Measurements from ENCODE around the gene PDCD10.

PDCD10 gene

DNA sequence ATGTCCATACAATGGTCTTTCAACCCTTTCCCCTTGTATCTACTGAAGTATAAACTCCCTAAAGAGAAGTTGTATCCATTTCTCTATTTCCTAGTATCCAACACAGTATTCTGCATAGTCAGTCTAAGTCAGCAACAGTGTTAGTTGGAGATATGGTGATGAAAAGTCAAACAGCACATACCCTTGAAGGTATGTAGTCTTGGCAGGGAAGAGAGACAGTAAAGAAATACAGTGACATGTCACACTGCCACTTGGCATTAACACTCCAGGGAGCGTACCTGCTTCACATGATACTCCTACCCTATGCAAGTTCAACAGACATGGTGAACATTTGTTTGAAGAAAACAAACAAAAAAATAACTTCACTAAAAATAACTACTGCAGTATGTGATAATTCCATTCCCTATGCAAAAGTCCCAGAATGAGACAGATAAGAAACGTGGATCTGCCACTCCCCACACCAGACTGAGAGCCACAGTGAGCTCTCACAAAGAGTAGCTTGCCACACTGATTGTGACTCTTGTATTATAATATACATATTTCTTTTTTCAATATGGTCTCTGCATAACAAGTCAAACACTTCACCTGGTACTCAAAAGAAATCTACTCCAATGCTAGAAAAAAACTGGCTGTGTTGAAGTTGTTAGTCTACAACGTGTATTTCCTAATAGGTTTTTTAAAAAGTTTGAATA, 5.9 kb downstream of the PDCD10 start:
- DNase-seq (ENCODE audit: low read depth), result no peak
- no peak overlapping the region for H3K4me3 ChIP-seq (ENCODE audit: low read depth, low read length)
- TF ChIP-seq, protein P1, sequence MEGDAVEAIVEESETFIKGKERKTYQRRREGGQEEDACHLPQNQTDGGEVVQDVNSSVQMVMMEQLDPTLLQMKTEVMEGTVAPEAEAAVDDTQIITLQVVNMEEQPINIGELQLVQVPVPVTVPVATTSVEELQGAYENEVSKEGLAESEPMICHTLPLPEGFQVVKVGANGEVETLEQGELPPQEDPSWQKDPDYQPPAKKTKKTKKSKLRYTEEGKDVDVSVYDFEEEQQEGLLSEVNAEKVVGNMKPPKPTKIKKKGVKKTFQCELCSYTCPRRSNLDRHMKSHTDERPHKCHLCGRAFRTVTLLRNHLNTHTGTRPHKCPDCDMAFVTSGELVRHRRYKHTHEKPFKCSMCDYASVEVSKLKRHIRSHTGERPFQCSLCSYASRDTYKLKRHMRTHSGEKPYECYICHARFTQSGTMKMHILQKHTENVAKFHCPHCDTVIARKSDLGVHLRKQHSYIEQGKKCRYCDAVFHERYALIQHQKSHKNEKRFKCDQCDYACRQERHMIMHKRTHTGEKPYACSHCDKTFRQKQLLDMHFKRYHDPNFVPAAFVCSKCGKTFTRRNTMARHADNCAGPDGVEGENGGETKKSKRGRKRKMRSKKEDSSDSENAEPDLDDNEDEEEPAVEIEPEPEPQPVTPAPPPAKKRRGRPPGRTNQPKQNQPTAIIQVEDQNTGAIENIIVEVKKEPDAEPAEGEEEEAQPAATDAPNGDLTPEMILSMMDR (IDR thresholded peaks at IDR 0.05; ENCODE audit: low read depth, low read length, missing control alignments), result no peak

DNA sequence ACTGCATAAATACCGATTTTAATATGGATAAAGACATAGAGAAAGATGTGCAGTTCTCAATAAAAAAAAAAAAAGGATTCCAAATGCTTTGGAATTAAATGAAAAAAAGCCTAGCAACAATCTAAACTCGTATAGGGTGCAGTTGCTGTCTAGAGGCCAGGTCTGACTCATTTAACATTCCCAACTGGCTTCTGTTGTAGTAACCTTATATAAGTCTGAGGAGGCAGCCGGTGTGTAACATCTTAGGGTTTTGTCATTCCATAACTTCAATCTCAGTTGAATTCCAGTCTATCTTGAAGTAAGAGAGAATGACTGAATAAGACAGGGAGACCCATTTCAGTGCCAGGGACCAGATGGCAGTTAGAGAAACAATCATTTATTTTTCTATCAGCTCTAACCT, 6.5 kb downstream of the PDCD10 start:
- no peak for DNase-seq (ENCODE audit: low read depth)
- TF ChIP-seq, protein P1 (IDR thresholded peaks at IDR 0.05; ENCODE audit: low read depth, low read length, missing control alignments), result no peak
- no peak overlapping the region for H3K4me3 ChIP-seq (ENCODE audit: low read depth, low read length)

DNA sequence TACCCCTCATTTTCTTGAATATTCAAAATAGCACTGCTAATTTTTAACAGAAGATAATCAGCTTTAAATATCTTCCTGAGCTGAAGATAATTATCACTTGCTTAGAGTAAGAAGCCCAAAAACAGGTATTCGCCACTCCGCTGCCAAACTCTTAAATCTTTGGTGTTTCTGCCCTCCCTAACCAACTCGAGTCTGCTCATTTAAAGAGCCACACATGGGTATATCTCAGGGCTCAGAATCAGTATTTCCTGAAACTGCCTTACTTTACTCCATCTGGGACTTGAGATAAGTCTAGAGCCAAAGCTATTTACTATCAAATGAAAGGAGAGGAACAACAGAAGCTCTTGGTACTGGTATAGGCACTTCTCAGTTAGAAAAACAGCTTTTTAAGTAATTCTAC, 10.8 kb downstream of the PDCD10 start:
- TF ChIP-seq, protein P1 (IDR thresholded peaks at IDR 0.05; ENCODE audit: low read depth, low read length, missing control alignments), result no peak
- H3K4me3 ChIP-seq (ENCODE audit: low read depth, low read length), result no peak overlapping the region
- DNase-seq (ENCODE audit: low read depth), result no peak

DNA sequence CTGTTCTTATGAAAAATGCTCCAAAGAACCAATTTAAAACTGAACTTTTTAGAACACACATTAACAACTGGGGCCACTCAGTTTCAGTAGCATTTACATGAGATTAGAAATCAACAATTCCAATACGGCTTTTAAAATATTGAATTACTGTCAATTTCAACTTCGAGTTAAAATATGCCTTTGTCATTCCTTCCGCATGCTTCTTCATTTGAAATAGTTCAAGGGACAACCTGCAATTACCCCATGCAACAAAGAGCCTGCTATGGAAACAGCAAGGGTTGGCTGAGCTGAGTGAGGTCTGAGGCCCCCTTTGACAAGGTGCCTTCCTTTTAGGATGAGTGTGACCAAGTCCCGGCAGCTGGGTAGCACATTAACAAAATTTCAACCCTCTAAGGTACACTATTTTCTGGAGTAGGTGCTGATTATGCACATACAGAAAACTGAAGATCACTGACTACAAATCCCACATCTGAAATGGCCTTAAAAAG, 11.6 kb downstream of the PDCD10 start:
- no peak overlapping the region for H3K4me3 ChIP-seq (ENCODE audit: low read depth, low read length)
- no peak for DNase-seq (ENCODE audit: low read depth)
- TF ChIP-seq, protein P1 (IDR thresholded peaks at IDR 0.05; ENCODE audit: low read depth, low read length, missing control alignments), result no peak

DNA sequence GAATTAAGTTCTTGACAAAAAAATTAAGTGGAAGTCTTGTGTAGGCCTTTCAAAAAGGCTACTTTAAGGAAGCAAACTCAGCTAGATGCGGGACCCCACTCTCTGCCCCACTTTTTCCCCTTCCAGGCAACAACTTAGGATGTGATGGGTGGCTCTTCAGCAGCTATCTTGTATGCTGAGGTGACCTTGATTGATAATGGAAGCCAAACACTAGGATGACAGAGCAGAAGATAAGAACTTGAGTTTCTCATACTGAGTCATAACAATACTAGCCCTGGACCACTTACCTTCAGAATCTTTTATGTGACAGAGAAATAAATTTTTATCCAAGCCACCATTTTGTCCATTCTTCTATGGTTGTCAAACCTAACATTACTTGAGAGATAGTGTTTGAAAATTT, 16.1 kb downstream of the PDCD10 start:
- TF ChIP-seq, protein P1 (IDR thresholded peaks at IDR 0.05; ENCODE audit: low read depth, low read length, missing control alignments), result no peak
- H3K4me3 ChIP-seq (ENCODE audit: low read depth, low read length), result no peak overlapping the region
- no peak for DNase-seq (ENCODE audit: low read depth)

DNA sequence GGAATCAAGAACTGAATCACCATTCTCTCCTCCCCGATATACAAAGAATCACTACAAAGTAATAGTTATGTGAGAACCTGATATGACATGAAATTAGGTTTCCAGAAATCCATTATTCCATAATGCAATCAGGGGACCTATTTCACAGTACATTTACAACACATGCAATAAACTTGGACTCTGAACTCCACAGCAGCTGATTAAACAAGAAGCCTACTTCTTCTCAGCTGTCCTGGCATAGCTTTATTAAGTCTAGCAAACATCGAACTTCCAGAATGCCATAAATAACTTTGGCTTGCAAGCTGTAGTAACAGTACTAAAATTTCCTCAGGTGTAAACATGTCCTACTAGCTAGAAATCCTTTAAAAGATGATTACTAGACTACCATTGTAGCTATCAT, 17.8 kb downstream of the PDCD10 start:
- DNase-seq (ENCODE audit: low read depth), result no peak
- TF ChIP-seq, protein P1 (IDR thresholded peaks at IDR 0.05; ENCODE audit: low read depth, low read length, missing control alignments), result no peak
- no peak overlapping the region for H3K4me3 ChIP-seq (ENCODE audit: low read depth, low read length)

DNA sequence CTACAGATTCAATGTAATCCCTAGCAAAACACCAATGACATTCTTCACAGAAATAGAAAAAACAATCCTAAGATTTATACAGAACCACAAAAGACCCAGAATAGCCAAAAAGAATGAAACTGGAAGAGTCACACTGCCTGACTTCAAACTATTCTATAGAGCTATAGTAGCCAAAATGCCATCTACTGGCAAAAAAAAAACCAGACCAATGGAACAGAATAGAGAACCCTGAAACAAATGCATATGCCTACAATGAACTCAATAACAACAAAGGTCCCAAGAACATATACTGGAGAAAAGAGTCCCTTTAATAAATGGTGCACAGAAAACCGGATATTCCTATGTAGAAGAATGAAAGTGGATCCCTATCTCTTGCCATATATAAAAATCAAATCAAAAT, 19.8 kb downstream of the PDCD10 start:
- TF ChIP-seq, protein P1 (IDR thresholded peaks at IDR 0.05; ENCODE audit: low read depth, low read length, missing control alignments), result no peak
- DNase-seq (ENCODE audit: low read depth), result no peak
- H3K4me3 ChIP-seq (ENCODE audit: low read depth, low read length), result no peak overlapping the region

All from GM12864 (cell line).